ENCODE data around the gene TACC2.
"Not testable (repeated sequence)": the region's sequence is repeated elsewhere in the genome, so short reads cannot be mapped to it uniquely, and the experiment has no call there.

Gene TACC2

GRCh38 chr10:122062831-122063674 lies 74.1 kb downstream of the TACC2 start:
- DNase-seq (ENCODE audit: insufficient read length, low spot score): no peak
- no peak for TF ChIP-seq CTCF (IDR thresholded peaks at IDR 0.05; ENCODE audit: insufficient read depth, missing control alignments)
- no peak for FAIRE-seq

- DNase-seq (ENCODE audit: insufficient read length, low spot score): not testable (repeated sequence)
Measured at GRCh38 chr10:122066337-122066939, 77.5 kb downstream of the TACC2 start.

GRCh38 chr10:122068844-122069243 lies 79.9 kb downstream of the TACC2 start:
- DNase-seq (ENCODE audit: insufficient read length, low spot score): no peak
- no peak for TF ChIP-seq CTCF (IDR thresholded peaks at IDR 0.05; ENCODE audit: insufficient read depth, missing control alignments)
- no peak for FAIRE-seq

More at GRCh38 chr10:122066337-122066939, 77.5 kb downstream of the TACC2 start:
- FAIRE-seq: not testable (repeated sequence)

DNA sequence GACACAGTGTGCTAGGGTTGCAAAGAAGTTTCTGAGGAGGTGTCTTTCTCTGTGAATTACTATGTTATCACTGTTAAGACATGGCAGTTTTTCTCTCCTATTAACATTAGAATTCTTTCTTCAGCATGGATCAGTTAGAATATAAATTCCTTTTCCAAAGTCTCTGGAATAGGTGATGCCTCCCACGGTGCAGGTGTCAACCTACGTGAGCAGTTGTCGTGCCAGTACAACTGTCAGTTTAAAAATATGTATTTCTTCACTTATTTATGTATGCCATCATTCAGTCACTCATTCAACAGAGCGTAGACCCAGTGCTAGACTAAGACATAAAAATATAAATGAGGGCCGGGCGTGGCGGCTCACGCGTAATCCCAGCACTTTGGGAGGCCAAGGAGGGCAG lies 83.5 kb downstream of the TACC2 start:
- no peak for TF ChIP-seq CTCF (IDR thresholded peaks at IDR 0.05; ENCODE audit: insufficient read depth, missing control alignments)
- FAIRE-seq (no peak), DNase-seq (ENCODE audit: insufficient read length, low spot score) (no peak)

- TF ChIP-seq CTCF (IDR thresholded peaks at IDR 0.05; ENCODE audit: insufficient read depth, missing control alignments): no peak
- no peak for FAIRE-seq
- no peak for DNase-seq (ENCODE audit: insufficient read length, low spot score)
Measured at GRCh38 chr10:122073508-122073907, 84.5 kb downstream of the TACC2 start.

DNA sequence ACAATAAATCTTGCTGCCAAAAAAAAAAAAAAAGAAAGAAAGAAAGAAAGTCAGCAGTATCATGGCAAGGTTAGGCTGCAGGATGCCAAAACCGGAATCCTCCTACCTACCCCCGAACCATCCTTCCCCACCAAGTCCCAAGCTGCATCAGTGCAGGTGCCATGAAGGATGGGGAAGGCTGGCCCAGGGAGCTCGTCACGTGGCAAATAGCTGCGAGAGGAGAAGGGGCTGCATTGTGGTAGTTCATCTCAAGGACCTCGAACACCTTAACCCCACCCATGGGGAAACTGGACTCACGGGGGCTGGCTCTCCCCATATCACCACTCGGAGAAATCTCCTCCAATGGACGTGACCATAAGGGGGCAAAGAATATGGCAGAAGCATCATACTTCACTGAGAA lies 86.2 kb downstream of the TACC2 start:
- FAIRE-seq (no peak), DNase-seq (ENCODE audit: insufficient read length, low spot score) (no peak)
- TF ChIP-seq CTCF (IDR thresholded peaks at IDR 0.05; ENCODE audit: insufficient read depth, missing control alignments): no peak

- DNase-seq (ENCODE audit: insufficient read length, low spot score); FAIRE-seq: not testable (repeated sequence)
Measured at GRCh38 chr10:122075876-122076275, 86.9 kb downstream of the TACC2 start.

GRCh38 chr10:122077311-122077875 lies 88.4 kb downstream of the TACC2 start:
- no peak for TF ChIP-seq CTCF (IDR thresholded peaks at IDR 0.05; ENCODE audit: insufficient read depth, missing control alignments)
- no peak for DNase-seq (ENCODE audit: insufficient read length, low spot score)
- FAIRE-seq: no peak

Data from D721Med (cell line).